GM21447 (cell line): ENCODE data around the gene ALKBH8.
"Not testable (repeated sequence)": the region's sequence is repeated elsewhere in the genome, so short reads cannot be mapped to it uniquely, and the experiment has no call there.

Experiments
- ATAC-seq: cut with Tn5 transposase; IDR thresholded peaks from one replicate; pipeline ENCODE4 v1.9.1; 2021; ENCODE audit not compliant: unreplicated experiment

ALKBH8 gene

GRCh38 chr11:107565219-107565937, at the start of gene ALKBH8:
Gene ALKBH8, minus strand, starts transcription at chr11:107565735. Its CDS starts 4,842 bp downstream, at chr11:107560893.
- ATAC-seq, result peak; percentile 78

GRCh38 chr11:107612445-107612844, 46.9 kb upstream of the ALKBH8 start:
- ATAC-seq, result no peak

GRCh38 chr11:107609400-107610218, 44.1 kb upstream of the ALKBH8 start:
- no peak for ATAC-seq

GRCh38 chr11:107608809-107609208, 43.3 kb upstream of the ALKBH8 start:
- ATAC-seq, result no peak

- ATAC-seq, result no peak
Observed at GRCh38 chr11:107606141-107606540, 40.6 kb upstream of the ALKBH8 start.

- no peak for ATAC-seq
Observed at GRCh38 chr11:107605061-107606006, 39.8 kb upstream of the ALKBH8 start.

GRCh38 chr11:107598225-107599139, 32.9 kb upstream of the ALKBH8 start:
- ATAC-seq, result peak; percentile 75

- ATAC-seq, result no peak
Observed at GRCh38 chr11:107594736-107595135, 29.2 kb upstream of the ALKBH8 start.

GRCh38 chr11:107593951-107594350, 28.4 kb upstream of the ALKBH8 start:
- no peak for ATAC-seq

- ATAC-seq, result no peak
Observed at GRCh38 chr11:107592813-107593212, 27.3 kb upstream of the ALKBH8 start.

- ATAC-seq, result no peak
Observed at GRCh38 chr11:107592231-107592590, 26.7 kb upstream of the ALKBH8 start.

- ATAC-seq, result no peak
Observed at GRCh38 chr11:107591378-107592230, 26.1 kb upstream of the ALKBH8 start.

GRCh38 chr11:107590460-107591377, 25.2 kb upstream of the ALKBH8 start, which contains the start of gene ELMOD1:
Gene ELMOD1, plus strand, starts transcription at chr11:107591147. Its CDS starts 27,043 bp downstream, at chr11:107618190.
- ATAC-seq, result no peak

- ATAC-seq, result no peak
Observed at GRCh38 chr11:107587306-107587979, 21.9 kb upstream of the ALKBH8 start.

GRCh38 chr11:107583629-107584195, 18.2 kb upstream of the ALKBH8 start:
- no peak for ATAC-seq

- no peak for ATAC-seq
Observed at GRCh38 chr11:107581147-107581546, 15.6 kb upstream of the ALKBH8 start.

GRCh38 chr11:107579169-107579568, 13.6 kb upstream of the ALKBH8 start:
- ATAC-seq, result not testable (repeated sequence)
